HG03520 (cell line): Measurements from ENCODE around the gene LMLN.
"Not testable (repeated sequence)": the region's sequence is repeated elsewhere in the genome, so short reads cannot be mapped to it uniquely, and the experiment has no call there.

ENCODE experiments used
- ATAC-seq: cut with Tn5 transposase; IDR thresholded peaks from one replicate; pipeline ENCODE4 v1.9.1; 2021; ENCODE audit warnings: mild to moderate bottlenecking, moderate library complexity; ENCODE audit not compliant: unreplicated experiment

LMLN gene

GRCh38 chr3:197955892-197956477, 4.0 kb upstream of the LMLN start:
- no peak for ATAC-seq

DNA sequence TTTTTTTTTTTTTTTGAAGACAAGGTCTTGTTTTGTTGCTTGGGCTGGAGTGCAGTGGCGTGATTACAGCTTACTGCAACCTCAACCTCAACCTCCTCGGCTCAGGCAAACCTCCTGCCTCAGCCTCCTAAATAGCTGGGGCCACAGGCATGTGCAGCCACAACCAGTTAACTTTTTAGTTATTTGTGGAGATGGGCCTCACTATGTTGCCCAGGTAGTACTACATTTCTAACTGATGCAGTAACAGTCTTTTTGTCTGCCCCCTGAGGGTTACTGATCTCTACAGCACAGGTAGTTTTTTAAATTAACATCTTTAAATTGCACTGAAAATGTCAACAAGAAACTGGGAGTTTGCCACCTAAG, 3.4 kb upstream of the LMLN start:
- ATAC-seq: no peak

- no peak for ATAC-seq
These were observed 2.3 kb upstream of the LMLN start for GRCh38 chr3:197957790-197958133.

GRCh38 chr3:197958346-197958745, 1.7 kb upstream of the LMLN start:
- no peak for ATAC-seq

DNA sequence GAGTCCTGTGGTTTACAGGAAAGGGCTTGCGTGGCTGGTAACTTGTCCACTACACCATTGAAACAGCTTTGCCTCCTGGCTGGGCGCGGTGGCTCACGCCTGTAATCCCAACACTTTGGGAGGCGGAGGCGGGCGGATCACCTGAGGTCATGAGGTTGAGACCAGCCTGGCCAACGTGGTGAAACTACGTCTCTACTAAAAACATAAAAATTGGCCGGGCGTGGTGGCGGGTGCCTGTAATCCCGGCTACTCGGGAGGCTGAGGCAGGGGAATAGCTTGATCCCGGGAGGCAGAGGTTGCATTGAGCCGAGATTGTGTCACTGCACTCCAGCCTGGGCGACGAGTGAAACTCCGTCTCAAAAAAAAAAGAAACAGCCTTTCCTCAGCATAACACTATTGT, 1.2 kb upstream of the LMLN start:
- ATAC-seq: not testable (repeated sequence)

DNA sequence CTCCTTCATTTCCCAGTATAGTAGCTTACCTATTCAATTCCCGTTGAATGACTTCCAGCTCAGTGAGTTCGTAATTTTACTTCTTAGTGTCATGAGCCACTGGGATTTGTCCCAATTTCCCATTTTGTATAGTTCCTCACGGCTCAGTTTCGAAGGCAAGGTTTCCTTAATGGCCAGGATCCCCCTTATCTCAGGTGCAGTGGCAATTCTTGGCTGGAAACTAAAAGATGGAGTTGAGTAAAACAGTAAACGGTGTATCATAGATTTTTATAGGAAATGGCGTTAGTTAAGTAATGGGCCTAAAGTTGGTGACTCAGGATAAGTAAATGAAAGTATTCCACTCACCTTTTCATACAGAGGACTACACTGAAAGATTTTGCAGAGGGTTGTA, 522 bp upstream of the LMLN start:
- ATAC-seq: no peak

DNA sequence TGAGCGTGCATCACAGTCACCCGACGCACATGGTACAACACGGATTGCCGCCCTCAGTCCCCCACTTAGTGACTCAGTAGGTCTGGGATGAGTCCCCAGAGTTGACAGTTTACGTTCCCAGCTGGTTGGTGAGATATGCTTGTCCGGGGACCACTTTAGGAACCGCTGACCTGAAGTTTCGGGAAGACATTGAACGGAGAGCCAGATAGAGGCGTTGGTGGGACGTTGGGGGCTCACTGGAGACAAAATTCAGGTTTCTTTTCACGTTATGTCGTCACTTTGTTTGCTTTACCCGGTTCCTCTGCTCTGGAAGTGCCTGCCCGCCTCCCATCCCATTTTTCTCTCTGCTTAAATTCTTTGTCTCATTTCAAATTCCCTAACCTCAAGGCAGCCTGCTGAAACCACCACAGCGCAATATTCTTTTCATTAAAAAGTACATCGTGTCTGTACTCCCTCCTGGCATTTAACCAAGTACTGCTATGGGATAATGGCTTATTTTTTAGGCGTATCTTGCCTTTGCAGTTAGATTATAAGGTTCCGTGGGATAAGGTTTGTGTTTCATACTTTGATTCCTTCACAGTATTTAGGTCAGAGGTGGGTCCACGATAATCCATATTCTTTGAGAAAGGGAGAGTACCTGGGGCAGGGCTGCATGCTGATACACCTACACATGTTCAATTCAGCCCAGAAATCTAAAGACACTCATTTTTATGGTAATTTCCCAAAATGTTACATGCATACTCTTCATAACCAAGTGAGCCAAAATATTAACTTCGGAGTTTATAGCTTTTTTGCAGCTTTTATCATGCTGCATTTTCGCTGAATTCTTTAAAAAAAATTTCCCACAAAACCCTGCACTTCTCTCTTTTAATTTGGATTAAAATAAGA, 921 bp downstream of the LMLN start:
- ATAC-seq: no peak

DNA sequence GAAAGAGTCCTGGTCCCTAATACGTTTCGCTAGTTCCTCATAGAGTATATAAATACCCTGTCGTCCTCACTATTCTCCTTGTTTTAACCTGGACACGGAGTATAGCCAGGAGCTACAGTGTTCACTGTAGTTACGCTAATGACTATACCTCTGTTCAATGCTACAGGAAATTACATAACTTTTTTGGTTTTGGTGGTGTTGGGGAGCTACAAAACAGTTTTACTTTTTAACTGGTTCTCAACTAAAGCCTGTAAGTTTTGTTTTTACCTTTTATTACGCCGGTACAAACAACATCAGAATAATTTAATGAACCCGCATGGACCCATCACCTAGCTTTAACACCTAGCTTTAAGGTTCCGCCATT, 1.5 kb downstream of the LMLN start:
- no peak for ATAC-seq

DNA sequence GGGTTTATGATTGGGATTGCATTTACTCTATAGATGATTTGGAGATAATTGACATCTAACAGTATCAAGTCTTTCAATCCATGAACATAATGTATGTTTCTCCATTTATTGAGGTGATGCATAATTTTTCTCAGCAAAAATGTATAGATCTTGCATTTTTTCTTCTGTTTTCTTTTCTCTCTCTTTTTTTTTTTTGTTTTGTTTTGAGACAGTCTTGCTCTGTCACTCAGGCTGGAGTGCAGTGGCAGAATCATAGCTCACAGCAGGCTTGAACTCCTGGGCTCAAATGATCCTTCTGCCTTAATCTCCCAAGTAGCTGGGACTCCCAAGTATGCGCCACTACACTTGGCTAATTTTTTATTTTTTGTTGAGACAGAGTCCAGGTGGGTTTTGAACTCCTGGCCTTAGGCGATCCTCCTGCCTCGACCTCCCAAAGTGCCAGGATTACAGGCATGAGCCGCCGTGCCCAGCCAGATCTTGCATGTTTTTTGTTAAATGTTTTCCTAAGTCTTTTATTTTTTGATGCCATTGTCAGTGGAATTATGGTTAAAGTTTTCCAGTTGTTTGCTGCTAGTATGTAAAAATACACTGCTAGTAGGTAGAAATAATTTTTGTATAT, 3.1 kb downstream of the LMLN start:
- ATAC-seq: no peak

GRCh38 chr3:197967337-197967989, 7.4 kb downstream of the LMLN start:
- not testable (repeated sequence) for ATAC-seq

- ATAC-seq: no peak
These were observed 10.6 kb downstream of the LMLN start for GRCh38 chr3:197970588-197970987.

- no peak for ATAC-seq
These were observed 14.0 kb downstream of the LMLN start for GRCh38 chr3:197974016-197974415.

DNA sequence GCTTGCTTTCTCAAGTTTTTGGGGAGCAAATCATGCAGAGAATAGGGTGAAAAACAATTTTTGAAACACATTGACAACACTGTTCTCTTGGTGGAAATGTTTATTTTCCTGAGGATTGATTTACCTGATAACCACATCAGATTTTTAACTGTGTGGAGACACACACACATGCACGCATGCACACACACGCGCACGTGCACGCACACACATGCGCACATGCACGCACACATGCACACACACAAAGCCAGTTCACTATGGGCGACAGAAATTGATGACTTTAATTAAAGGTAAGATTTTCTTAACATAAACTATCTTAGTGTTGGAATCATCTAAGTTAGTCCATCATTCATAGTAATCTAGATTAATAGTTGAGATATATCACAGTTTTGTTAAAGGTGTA, 15.3 kb downstream of the LMLN start:
- ATAC-seq: no peak

DNA sequence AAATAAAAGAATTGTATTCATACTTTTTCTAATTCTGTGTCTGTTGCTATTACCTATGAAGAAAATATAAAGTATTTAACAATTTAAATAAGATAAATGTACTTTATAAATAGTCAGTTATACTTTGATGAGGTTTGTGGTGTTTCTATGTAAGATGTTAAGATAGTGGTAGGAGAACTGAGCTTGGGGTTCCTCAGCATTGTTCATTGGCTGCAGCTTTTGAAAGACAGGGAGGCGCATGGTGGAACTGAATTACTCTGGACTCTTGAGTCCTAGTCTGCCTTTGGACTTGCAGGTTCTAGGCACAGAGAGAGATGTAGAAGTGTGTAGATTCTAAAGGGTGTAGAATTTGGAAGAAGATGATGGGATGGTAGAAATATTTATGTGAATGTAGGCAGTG, 23.1 kb downstream of the LMLN start:
- no peak for ATAC-seq

DNA sequence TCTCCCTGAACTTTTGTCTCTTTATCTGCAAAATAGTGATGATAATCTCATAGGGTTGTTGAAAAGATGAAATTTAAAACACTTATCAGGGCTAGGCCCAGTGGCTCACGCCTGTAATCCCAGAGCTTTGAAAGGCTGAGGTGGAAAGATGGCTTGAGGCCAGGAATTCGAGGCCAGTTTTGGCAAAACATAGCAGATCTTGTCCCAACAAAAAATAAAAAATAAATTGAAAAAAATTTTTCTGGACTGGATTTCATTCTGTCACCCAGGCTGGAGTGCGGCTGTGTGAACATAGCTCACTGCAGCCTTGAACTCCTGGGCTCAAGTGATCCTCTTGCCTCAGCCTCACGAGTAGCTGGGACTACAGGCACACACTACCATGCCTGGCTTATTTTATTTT, 29.6 kb downstream of the LMLN start:
- ATAC-seq: no peak

- no peak for ATAC-seq
These were observed 34.7 kb downstream of the LMLN start for GRCh38 chr3:197994736-197995135.

DNA sequence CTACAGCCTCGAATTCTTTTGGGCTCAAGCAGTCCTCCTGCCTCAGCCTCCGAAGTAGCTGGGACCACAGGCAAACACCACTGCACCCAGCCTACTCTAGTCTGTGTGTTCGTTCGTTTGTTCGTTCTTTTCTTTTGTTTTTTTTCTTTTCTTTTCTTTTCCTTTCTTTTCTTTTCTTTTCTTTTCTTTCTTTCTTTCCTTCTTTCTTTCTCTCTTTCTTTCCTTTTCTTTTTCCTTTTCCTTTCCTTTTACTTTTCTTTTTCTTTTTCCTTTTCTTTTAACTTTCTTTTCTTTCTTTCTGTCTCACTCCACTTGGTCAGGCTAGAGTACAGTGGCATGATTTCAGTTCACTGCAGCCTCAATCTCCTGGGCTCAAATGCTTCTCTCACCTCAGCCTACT, 36.8 kb downstream of the LMLN start:
- no peak for ATAC-seq

DNA sequence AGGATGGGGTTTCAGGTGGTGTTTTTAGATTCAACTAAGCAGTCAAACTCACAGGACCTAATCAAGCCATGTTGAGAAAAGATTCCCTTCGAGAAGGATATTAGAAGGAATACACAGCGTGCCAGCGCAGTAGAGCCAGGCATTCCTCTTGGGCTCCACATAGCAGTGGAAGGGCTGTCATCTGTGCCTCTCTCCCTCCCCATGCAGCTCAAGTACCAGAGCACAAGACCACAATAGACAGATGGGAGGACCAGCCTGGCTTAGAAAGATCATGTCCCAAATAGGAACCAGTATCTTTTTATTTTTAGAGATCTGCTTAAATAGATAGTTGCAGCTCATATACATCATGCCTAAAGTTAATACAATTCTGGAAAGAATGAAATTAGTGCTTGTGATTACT, 37.9 kb downstream of the LMLN start:
- no peak for ATAC-seq

GRCh38 chr3:198017090-198017489, 57.1 kb downstream of the LMLN start:
- ATAC-seq: no peak

DNA sequence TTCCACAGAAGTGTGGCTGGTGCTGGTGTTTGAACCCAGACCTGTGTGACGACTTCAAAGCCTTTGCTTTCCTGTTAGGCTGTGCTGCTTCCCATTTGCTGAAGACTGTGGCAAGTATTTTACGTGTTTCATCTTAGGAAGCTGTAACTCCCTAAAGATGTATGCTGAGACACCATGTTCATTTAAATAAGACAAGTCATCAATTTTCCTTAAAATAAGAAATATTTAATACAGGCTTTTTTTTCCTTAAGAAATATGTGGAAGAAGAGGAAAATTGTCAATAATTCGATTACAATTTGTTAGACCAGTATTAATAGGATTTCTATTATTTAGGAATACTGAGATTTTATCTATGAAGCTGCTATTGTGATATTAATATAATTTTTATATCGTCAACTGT, 58.4 kb downstream of the LMLN start:
- ATAC-seq: no peak

DNA sequence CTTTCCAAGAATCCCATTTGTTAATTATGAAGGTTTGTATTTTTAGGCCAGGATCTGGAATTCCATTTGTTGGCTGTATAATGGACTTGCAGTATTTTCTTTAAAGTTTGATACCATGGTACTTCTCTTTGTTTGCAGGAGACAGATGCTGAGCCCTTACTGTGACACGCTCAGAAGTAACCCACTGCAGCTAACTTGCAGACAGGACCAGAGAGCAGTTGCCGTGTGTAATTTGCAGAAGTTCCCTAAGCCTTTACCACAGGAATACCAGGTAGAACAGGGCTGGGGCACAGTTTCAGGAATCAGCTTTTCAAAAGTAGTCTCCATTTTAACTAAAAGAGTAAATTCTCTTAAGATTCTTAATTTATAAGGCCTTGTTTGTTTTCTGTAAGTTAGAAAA, 59.1 kb downstream of the LMLN start:
- ATAC-seq: no peak

- no peak for ATAC-seq
These were observed 61.3 kb downstream of the LMLN start for GRCh38 chr3:198021320-198021719.
